SK-N-SH (cell line): ENCODE data around the gene C11orf58.

Experiments used
- CTCF ChIP-seq: fragments of 200-600 bp; sonication (generic); IDR thresholded peaks from 2 replicates; pipeline ENCODE4 v1.6.1; 2017; ENCODE audit warnings: antibody characterized with exemption, mild to moderate bottlenecking, moderate library complexity
- EP300 ChIP-seq, 2 experiments: IDR thresholded peaks; 2 replicates each; pipeline versions ENCODE4 v1.4.0 to v1.6.1; 2012; ENCODE audit warnings: borderline replicate concordance in 1 of 2, low read depth in 1 of 2, low read length in 1 of 2
- FOSL2 ChIP-seq: IDR thresholded peaks from 2 replicates; pipeline ENCODE4 v1.4.0; 2012; ENCODE audit warnings: low read depth, mild to moderate bottlenecking, moderate library complexity, borderline replicate concordance
- GATA2 ChIP-seq: sonication (generic); formaldehyde crosslinking; IDR thresholded peaks from 2 replicates; pipeline ENCODE4 v1.5.0; 2020; ENCODE audit warnings: mild to moderate bottlenecking, missing genetic modification reagents
- POLR2AphosphoS5 ChIP-seq: IDR thresholded peaks from 2 replicates; pipeline ENCODE4 v1.6.1; 2012; ENCODE audit warnings: low read depth, low read length
- TAF1 ChIP-seq: IDR thresholded peaks from 2 replicates; pipeline ENCODE4 v1.6.1; 2012; ENCODE audit warnings: low read depth, mild to moderate bottlenecking, low read length, moderate library complexity, borderline replicate concordance
- YY1 ChIP-seq: IDR thresholded peaks from 2 replicates; pipeline ENCODE4 v1.4.0; 2012; ENCODE audit warnings: low read depth, mild to moderate bottlenecking

GRCh38 chr11:16741473-16741872 lies 3.0 kb downstream of the C11orf58 start:
- TF ChIP-seq EP300 (IDR thresholded peaks at IDR 0.05; ENCODE audit: borderline replicate concordance in 1 of 2, low read depth in 1 of 2, low read length in 1 of 2) = no peak
- TF ChIP-seq GATA2 (CRISPR knock-in tag) = no peak
- TF ChIP-seq POLR2AphosphoS5 = no peak
- no peak for TF ChIP-seq CTCF
- TF ChIP-seq FOSL2 = no peak
- TF ChIP-seq YY1 = no peak
- no peak for TF ChIP-seq TAF1
